SKM-1 (cell line): Measurements from ENCODE around the gene LSM5.
"Not testable (repeated sequence)": the region's sequence is repeated elsewhere in the genome, so short reads cannot be mapped to it uniquely, and the experiment has no call there.

Experiments used
- DNase-seq: peaks from one replicate; lab custom pipeline; 2025; ENCODE audit not compliant: unreplicated experiment; lab: John Stamatoyannopoulos, UW

Gene LSM5

DNA sequence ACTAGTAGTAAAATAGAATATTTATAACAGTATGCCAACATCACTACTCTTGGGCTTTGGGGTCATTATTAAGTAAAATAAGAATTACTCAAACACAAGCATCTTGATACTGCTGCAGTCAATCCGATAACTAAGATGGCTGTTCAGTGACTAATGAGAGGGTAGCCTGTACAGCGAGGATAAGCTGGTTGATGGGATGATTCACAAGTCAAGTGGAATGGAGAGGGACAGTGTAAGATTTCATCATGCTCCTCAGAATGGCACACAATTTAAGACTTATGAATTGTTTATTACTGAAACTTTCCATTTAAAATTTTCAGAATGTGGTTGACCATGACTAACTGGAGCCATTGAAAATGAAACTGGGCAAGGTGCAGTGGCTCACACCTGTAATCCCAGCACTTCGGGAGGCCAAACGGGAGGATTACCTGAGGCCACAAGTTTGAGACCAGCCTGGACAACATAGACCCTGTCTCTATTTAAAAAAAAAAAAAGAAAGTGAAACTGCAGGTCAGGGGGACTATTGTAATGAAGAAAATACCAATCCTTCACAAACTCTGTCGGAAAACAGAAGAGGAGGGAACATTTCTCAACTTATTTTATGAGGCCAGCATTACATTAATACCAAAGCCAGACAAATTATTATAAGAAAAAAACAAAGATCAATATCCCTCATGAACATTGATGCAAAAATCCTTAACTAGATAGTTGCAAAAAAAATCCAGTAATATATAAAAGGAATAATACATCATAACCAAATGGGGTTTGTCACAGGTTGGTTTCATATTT is 16.3 kb upstream of the LSM5 start:
- DNase-seq = no peak

DNA sequence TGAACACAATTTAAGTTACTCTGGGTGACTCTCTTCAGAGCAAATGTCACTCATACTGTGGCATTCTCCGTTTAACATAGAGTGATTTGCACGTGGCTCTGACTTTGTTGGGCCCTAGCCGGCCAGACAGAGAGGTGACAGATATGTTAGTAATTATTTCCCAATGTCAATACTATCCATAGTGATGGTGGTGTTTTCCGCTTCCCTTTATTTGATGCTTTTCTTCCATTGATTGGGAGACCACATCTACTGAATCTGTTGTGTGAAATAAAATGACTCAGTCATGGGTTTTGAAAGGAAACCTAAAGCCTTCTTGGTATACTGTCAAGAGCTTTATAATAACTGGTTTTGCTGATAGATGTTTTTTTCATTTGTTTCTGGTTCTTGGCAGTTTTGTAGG is 12.5 kb upstream of the LSM5 start:
- no peak for DNase-seq

DNA sequence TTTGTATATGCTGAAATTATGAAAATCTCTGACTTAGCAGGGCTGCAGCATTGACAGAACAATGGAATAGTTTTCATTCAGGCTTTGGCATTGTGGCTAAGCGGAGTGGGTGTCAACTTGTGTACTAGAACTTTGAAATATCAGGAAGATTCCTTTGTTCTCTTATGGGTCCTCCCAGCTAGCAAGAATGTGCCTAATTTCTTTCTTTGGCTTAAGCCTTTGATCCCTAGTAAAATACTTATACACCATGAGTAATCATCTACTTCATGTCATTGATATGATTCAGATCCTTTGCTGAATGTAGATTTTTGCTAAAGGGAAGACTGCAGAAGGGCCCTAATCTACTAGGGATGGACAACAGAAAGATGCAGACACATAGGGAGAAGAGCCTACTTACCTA is 11.3 kb upstream of the LSM5 start:
- DNase-seq = no peak

DNA sequence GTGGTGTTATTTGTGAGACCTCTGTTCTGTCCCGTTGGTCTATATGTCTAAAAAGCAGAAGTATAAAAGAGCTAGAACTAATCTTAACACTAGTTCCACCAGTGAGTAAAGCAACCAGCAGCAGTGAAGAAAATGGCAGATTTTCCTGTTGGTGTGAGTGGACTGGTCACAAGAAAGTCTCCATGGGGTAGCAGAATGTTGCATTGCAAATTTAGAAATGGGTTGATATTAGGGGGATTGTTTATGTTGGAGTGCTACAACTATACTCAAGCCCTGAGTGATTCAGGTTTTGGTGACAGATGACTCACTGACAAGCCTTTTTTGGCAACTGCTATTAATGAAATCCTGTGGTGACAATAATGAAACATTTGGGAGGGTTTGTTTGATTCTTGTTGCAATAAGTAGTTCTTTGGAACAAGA is 10.8 kb upstream of the LSM5 start:
- peak; percentile 17 for DNase-seq

DNA sequence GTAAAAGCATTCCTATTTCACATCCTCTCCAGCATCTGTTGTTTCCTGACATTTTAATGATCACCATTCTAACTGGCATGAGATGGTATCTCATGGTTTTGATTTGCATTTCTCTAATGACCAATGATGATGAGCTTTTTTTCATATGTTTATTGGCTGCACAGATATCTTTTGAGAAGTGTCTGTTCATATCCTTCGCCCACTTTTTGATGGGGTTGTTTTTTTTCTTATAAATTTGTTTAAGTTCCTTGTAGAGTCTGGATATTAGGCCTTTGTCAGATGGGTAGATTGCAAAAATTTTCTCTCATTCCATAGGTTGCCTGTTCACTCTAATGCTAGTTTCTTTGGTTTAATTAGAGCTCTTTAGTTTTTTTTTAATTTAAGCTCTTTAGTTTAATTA is 10.0 kb upstream of the LSM5 start:
- not testable (repeated sequence) for DNase-seq

DNA sequence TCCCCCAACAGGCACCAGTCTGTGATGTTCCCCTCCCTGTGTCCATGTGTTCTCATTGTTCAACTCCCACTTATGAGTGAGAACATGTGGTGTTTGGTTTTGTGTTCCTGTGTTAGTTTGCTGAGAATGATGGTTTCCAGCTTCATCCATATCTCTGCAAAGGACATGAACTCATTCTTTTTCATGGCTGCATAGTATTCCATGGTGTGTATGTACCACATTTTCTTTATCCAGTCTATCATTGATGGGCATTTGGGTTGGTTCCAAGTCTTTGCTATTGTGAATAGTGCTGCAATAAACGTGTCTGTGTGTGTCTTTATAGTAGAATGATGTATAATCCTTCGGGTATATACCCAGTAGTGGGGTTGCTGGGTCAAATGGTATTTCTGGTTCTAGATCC is 9.6 kb upstream of the LSM5 start:
- DNase-seq = not testable (repeated sequence)

DNA sequence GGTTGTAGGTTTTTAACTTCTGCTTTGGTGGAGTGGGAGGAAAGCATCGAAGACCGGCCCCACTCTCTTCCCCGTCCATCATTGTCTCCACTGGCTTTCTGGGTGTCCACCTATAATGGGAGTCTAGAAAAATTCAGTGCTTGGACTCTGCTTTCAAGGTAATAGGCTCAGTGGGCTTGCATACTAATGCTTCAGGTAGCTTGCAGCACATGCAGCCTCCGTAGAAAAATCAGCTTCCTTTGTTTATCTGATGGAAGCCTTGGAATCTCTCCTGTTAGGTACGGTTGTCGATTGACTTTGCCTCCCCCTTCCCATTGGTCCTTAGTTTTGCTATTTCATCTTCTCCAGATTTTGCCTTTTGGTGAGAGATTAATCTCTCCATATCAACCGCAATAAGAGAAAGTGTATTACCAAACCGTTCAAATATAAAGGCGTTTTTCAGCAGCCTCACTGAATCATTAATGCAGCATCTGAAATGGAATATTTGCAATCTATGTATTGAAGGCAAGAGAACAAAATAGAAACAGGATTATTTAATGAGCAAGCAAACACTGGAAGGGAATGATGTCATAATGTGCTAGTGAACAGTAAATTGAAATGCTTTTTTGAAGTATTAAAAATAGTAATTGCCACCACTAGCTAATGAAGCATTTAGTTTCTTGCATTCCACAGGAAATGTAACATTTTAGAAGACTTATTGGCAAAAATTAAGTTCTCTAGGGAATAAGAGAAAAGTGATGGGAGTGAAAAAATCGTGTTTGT is 6.1 kb upstream of the LSM5 start:
- DNase-seq = no peak

DNA sequence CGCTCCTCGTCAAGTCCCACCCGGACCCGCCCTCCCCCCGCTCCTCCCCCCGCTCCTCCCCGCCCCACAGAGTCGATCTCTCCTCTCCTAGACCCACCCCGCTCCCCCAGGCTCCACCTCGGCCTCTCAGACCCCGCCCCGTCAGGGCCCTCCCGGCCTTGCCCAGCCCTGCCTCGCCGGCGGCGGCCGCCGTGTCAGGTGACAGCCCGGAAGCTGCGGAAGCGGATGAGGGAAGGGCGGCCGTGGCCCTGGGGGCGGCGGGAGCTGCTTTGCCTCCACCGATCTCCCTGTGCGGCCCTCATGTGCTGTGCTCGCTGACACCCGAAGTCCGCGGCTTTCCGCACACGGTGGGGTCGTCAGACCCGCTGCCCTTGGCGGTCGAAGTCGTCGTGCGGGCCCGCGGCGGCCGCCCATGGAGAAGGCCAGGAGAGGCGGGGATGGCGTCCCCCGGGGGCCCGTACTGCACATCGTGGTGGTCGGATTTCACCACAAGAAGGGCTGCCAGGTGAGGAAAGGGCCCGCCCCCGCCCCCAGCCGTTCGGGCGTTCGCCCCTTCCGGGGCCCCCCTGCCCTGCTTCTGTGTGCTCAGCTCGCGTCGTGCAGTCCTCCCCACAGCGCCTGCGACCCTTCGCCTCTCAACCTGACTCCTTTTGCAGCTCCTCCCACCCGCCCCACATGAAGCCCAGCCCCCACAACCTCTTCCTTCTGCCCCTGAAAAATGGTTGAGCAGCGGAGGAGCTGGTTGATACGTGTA is 5.3 kb upstream of the LSM5 start, which contains the start of gene AVL9:
TSS of gene AVL9 (plus strand) at position 192 of the 754 bp plus-strand sequence. CDS start at position 413, 221 bp downstream.
- DNase-seq = peak; percentile 86

DNA sequence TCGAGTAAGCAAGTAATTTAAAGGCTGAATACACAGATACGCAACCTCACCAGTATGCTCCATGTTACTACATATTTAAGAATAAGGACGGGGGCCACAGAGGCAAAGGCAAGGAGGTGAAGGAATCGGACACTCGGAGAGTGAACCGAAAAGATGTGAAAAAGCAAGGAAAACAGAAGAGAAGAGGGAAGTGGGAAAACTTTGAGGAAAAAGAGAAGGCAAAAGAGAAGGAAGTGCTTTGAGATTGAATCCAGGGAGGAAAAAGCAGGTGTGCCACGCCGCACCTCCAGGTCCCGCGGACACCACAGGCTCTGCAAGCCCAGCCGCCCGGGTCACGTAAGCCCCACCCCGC is 4.7 kb upstream of the LSM5 start:
- no peak for DNase-seq

DNA sequence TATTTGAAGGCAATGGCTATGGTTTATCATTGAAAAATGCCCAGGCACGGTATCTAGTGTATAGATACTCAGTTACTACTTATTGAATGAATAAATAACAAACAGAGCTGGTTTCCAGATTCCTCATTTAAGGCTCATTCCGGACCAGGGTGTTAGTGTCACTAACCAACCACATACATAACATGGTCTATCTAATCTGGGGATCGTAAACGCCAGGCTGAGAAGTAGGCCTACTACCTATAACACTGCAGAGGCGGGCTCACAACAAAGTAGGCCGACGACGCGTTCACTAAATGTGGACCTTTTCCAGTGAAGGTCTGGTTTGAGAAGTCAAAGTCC is 423 bp downstream of the LSM5 start:
- DNase-seq = no peak

DNA sequence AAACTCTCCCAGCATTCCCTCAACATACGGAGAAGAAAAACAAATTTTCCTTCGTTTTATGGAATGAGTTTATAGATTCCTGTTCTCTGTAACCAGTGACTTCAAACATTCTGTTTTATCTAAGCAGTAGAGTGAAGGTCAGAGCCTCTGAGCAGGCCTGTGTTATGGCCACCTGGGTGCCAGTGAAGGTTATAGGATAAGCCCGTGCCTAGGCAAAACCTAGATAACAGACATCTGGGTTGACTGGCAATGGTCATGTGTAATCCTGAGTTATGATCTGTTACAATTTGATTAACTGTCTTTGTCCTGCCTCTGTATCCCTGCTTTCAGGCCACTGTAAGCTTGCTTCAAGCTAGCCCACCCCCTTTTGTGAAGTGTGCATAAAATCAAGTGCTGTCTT is 8.3 kb downstream of the LSM5 start:
- no peak for DNase-seq

DNA sequence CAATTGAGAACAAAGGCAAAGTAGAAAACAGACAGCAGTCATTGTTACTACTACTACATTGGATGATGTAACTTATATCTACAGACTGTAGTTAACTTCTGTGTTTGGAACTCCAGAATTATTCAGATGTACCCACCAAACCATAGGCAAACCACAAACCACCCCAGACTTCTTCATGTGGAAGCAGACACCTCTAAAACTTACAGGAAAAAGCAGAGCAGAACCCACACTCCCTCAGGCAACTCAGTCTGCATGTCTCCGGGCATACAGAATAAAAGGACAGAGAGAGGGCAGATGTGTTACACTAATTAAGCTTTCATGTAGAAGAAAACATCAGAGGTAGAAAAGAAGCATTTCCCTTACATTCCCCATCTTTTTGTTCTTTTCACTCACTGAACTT is 9.0 kb downstream of the LSM5 start:
- DNase-seq = no peak

DNA sequence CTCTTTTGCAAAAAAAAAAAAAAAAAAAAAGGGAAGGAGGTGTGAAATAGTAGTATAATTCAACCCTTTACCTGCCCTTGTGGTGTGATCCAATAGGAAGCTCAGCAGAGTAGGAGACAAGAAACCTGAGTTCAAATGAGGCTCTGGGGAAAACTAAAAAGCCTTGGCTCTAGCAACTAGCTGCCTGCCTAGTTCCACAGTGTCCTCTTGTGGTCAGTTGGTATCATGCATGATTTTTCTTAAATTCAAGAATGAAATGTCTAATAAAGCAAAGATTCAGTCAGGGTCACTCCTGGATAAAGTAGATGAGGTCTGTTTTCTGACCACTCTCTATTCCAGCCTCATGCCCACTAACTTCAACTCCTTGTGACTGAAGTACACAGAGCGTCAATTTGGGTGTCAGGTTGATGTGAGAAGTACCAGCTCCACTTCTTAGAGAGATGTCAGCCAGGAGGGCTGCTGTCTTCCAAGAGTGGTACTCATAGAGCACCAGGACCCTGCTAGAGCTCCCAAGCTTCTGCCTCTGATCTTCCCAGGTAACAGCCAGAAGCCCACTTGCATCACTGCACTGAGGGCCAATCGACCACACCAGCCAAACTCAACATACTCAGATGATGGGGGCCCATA is 10.5 kb downstream of the LSM5 start:
- DNase-seq = peak; percentile 36

DNA sequence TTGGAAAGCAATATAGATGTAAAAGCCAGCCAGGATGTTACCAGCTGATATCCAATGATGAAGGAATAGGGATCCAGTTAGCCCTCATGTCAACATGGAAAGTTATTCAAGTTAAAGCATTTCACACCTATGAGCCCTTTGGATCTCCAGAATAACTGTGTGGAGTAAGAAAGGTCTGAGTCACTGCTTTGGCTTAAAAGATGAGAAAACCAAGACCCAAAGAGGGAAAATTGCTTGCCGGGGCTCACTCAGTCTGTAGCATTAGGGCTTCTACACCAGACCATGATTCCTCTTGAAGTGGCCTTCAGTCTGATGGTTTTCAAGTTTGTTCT is 12.6 kb downstream of the LSM5 start:
- no peak for DNase-seq

DNA sequence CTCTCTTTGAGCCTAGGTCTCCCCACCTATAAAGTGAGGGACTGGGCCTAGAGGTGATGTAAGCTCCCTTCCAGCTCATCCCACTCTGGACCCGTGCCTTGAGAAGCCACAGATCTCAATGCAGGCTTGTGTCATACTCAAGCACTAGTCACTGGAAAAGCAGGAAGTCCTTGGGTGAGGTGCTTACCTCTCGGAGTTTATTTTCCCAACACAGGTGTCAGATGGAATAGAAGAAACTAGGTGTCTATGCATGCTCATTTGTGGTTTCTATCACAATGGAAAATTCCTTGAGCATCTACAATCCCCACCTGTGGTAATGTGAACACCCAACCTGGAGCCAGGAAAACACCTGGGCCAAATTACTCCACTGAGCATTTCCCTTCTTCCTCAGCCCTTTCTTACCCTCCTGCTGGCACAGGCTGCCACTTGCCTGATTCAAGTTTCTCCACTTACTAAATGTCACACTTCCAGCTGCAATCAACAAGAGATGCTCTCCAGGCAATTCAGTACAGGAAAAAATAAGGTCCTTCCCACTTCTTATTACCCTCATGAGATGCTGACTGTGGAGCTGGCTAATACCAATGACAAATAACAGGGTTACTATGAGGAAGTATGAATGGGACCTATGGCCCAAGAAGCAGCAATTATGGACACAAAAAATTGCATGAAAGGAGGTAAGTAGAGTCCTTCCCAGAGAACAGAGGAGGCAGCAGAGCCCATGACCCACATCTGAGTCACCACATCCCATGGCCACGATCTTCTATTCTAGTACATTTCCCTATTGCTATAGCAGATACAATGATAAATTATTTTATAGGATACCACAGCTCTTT is 13.1 kb downstream of the LSM5 start:
- DNase-seq = no peak

DNA sequence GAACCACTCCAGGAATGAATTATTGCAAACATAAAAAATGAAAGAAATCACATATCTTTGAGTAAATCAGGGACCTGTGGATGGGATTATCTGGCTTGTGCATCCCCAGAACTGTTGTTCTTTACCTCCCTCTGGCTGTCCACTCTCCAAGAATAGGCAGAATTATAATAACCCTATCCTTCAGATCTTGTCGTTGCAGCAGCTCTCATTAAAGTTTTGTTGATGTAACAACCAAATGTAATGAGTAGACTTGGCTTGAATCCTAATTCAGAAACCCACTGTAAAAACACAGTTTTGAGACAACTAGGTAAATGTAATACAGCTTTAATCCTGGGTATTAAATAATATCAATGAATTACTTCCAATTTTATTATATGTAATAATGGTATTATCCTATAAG is 16.2 kb downstream of the LSM5 start:
- no peak for DNase-seq

DNA sequence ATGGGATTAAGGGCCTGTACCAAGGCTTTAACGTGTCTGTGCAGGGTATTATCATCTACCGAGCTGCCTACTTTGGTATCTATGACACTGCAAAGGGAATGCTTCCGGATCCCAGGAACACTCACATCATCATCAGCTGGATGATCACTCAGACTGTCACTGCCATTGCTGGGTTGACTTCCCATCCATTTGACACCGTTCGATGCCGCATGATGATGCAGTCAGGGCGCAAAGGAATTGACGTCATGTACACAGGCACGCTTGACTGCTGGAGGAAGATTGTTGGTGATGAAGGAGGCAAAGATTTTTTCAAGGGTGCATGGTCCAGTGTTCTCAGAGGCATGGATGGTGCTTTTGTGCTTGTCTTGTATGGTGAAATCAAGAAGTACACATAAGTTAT is 18.2 kb downstream of the LSM5 start:
- DNase-seq = no peak

DNA sequence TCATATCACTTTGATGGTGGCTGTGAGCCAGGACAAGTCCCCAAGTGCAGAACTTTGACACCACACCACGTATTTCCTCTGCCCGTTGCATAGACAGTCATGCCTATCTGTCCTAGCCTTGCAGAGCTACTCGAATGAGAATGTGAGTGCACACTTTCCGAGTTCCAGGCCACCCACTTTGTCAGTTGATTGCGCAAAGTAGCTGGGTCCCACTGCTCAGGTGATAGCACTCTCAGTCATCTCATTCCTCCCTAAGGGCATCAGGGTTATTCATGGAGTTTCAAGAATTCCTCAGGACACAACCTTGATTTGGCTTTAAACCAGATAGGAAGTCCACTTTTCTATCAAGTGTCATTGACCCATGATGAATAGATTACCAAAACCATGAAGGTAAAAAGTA is 19.3 kb downstream of the LSM5 start:
- DNase-seq = no peak

DNA sequence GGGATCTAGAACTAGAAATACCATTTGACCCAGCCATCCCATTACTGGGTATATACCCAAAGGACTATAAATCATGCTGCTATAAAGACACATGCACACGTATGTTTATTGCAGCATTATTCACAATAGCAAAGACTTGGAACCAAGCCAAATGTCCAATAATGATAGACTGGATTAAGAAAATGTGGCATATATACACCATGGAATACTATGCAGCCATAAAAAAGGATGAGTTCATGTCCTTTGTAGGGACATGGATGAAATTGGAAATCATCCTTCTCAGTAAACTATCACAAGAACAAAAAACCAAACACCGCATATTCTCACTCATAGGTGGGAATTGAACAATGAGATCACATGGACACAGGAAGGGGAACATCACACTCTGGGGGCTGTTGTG is 20.2 kb downstream of the LSM5 start:
- not testable (repeated sequence) for DNase-seq

DNA sequence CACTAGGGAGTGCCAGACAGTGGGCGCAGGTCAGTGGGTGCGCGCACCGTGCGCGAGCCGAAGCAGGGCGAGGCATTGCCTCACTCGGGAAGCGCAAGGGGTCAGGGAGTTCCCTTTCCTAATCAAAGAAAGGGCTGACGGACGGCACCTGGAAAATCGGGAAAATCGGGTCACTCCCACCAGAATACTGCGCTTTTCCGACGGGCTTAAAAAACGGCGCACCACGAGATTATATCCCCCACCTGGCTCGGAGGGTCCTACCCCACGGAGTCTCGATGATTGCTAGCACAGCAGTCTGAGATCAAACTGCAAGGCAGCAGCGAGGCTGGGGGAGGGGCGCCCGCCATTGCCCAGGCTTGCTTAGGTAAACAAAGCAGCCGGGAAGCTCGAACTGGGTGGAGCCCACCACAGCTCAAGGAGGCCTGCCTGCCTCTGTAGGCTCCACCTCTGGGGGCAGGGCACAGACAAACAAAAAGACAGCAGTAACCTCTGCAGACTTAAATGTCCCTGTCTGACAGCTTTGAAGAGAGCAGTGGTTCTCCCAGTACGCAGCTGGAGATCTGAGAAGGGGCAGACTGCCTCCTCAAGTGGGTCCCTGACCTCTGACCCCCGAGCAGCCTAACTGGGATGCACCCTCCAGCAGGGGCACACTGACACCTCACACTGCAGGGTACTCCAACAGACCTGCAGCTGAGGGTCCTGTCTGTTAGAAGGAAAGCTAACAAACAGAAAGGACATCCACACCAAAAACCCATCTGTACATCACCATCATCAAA is 25.4 kb downstream of the LSM5 start:
- DNase-seq = not testable (repeated sequence)
